ENCODE results near the gene ZNF800.

ZNF800 gene

DNA sequence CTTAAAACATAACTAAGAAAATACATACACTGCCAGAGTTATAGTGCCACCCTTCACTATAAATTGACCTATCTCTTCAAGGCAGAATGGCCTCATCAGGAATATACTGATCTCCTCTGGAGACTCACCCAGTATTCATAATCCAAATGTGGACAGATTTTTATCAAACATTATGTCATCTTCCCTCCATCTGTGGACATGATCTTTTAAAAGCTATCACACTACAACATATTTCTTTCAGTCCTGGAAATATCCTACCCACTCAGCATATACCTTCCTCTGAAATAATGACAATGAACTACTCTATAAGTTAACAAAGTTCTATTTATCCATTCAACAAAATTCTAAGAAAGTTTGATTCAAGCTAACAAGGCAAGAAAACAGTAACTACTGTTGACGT lies 3.2 kb downstream of the ZNF800 start:
- Histone ChIP-seq H3K9me3 (no peaks in the 10 kb centered on the region), H3K4me3 (ENCODE audit: low read depth in 1 of 2, low read length in 1 of 2) (no peak overlapping the region), H3K36me3 (peaks cover 28% of the 10 kb centered on the region), H3K27me3 (peaks cover 11% of the 10 kb centered on the region), H3K4me1 (ENCODE audit: control insufficient read depth in 1 of 2, insufficient read depth in 1 of 2, low read depth in 1 of 2, low read length in 1 of 2) (peaks cover 21 to 29% of the 10 kb centered on the region in 2 experiments), H3K27ac (no peak overlapping the region)
- TF ChIP-seq, protein P1, sequence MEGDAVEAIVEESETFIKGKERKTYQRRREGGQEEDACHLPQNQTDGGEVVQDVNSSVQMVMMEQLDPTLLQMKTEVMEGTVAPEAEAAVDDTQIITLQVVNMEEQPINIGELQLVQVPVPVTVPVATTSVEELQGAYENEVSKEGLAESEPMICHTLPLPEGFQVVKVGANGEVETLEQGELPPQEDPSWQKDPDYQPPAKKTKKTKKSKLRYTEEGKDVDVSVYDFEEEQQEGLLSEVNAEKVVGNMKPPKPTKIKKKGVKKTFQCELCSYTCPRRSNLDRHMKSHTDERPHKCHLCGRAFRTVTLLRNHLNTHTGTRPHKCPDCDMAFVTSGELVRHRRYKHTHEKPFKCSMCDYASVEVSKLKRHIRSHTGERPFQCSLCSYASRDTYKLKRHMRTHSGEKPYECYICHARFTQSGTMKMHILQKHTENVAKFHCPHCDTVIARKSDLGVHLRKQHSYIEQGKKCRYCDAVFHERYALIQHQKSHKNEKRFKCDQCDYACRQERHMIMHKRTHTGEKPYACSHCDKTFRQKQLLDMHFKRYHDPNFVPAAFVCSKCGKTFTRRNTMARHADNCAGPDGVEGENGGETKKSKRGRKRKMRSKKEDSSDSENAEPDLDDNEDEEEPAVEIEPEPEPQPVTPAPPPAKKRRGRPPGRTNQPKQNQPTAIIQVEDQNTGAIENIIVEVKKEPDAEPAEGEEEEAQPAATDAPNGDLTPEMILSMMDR (IDR thresholded peaks at IDR 0.05) = no peak

DNA sequence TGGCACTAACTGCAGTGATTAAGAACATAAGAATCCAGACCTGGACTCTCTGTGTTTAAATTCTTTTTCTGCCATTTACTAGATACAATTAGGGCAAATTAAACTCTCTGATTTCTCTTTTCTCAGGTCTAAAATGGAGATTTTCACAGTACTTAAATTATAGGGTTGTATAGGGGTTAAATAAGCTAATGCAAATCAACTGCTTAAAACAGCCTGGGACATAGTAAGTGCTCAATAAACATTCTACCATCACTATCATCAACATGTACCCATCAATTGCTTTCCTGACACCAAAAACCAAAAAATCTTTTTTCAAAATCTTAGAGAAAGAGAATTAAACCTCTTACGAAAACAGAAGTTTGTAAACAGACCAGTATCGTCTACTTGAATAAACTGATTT lies 4.5 kb downstream of the ZNF800 start:
- Histone ChIP-seq H3K4me3 (ENCODE audit: low read depth in 1 of 2, low read length in 1 of 2) (no peak overlapping the region), H3K9me3 (no peaks in the 10 kb centered on the region), H3K27ac (no peak overlapping the region), H3K27me3 (no peaks in the 10 kb centered on the region), H3K4me1 (ENCODE audit: control insufficient read depth in 1 of 2, insufficient read depth in 1 of 2, low read depth in 1 of 2, low read length in 1 of 2) (peaks cover 14 to 19% of the 10 kb centered on the region in 2 experiments), H3K36me3 (peaks cover 28% of the 10 kb centered on the region)
- TF ChIP-seq, protein P1 (IDR thresholded peaks at IDR 0.05) = no peak

DNA sequence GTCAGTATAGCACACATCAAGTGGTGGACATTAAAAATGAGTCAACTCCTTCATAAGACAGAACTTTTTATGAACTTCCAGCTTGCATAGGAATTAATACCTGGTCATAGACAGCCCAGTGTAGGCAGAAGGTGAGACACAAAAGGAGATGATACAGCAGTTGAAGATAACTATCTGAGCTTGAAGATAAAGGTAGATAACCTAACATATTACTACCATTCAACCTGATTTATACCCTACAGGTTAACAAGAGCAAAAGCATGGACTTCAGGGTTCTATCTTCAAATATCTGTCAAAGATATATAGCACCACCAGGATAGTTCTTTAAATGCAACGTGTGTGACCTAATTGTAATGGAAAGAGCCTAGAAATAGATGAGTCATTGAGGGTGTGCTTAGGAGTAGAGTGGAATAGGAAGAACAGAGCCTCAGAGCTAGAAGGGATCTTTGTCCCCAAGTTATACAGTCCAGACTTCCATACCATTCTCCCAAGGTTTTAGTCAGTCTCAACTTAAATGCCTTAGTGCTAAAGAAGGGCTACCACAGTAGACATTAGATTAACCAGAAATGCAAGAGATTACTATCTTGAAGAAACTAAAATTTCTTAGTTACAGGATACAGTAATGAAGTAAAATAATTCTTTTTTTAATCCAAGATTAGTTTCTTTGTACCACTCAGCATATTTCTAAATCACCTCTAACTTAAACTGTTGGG lies 9.2 kb downstream of the ZNF800 start:
- no peaks in the 10 kb centered on the region for H3K9me3 ChIP-seq
- TF ChIP-seq, protein P1 (IDR thresholded peaks at IDR 0.05) = no peak
- no peak overlapping the region for H3K27ac ChIP-seq
- H3K36me3 ChIP-seq = peaks cover 12% of the 10 kb centered on the region
- no peak overlapping the region for H3K4me3 ChIP-seq (ENCODE audit: low read depth in 1 of 2, low read length in 1 of 2)
- peaks cover 5% of the 10 kb centered on the region in 2 experiments for H3K4me1 ChIP-seq (ENCODE audit: control insufficient read depth in 1 of 2, insufficient read depth in 1 of 2, low read depth in 1 of 2, low read length in 1 of 2)
- H3K27me3 ChIP-seq = no peaks in the 10 kb centered on the region

DNA sequence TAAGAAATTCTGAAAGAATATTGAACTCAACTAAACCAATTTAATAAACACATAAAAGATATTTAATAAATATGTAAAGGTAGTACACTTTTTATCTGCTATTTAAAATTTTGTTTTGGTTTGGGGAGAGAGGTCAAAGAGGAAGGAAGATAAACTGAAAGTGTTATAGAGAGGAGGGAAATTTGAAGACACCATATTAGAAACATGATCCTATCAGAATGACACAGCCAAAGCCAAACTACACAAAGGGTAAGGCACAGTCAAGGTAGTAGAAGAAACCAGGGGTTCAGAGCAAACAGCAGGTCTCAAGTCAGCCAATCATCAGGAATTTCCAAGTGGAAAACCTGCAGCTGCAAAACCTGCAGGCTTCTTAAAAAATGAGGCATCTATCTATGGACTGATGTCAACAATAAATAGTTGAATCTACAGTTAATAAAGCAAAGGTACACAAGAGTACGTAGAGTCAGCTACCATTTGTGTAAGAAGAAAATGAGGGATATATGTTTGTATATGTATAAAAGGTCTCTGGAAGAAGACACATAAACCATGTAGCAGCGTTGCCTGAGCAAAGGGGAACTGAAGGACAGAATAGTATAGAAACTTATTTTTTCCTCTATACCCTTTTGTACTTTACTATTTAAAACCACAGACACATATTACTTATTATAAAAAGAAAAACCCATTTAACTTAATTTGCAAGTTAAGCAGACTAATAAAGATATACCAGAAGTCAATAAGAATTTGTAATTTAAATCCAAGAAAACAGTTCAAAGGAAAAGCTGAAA lies 10.0 kb downstream of the ZNF800 start:
- no peaks in the 10 kb centered on the region for H3K27me3 ChIP-seq
- peaks cover 5% of the 10 kb centered on the region in 2 experiments for H3K4me1 ChIP-seq (ENCODE audit: control insufficient read depth in 1 of 2, insufficient read depth in 1 of 2, low read depth in 1 of 2, low read length in 1 of 2)
- peaks cover 11% of the 10 kb centered on the region for H3K36me3 ChIP-seq
- TF ChIP-seq, protein P1 (IDR thresholded peaks at IDR 0.05) = no peak
- H3K27ac ChIP-seq = no peak overlapping the region
- no peaks in the 10 kb centered on the region for H3K9me3 ChIP-seq
- no peak overlapping the region for H3K4me3 ChIP-seq (ENCODE audit: low read depth in 1 of 2, low read length in 1 of 2)

DNA sequence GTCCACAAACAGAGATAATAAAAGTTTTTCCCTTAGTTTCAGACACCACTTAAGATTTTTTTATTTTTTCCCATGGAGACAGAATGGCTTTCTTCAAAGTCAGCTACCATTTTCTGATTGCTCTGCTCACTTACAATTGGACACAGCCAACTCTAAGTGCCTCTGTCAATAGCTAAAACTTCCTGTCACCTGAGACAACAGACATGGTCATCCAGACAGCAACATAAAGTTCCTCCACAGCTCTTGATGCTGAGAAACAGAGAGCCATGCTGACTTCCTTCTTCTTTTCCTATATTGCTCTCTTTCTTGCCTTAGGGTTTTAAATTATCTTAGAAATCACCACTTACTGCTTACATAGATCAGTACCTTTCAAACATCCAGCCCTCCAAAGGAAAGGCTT lies 12.0 kb downstream of the ZNF800 start:
- H3K36me3 ChIP-seq = peaks cover 18% of the 10 kb centered on the region

More for the DNA sequence above, 12.0 kb downstream of the ZNF800 start:
- Histone ChIP-seq H3K27ac (peak overlapping the region; percentile 44), H3K9me3 (no peaks in the 10 kb centered on the region), H3K27me3 (no peaks in the 10 kb centered on the region), H3K4me3 (ENCODE audit: low read depth in 1 of 2, low read length in 1 of 2) (no peak overlapping the region), H3K4me1 (ENCODE audit: control insufficient read depth in 1 of 2, insufficient read depth in 1 of 2, low read depth in 1 of 2, low read length in 1 of 2) (peaks cover 0 to 5% of the 10 kb centered on the region in 2 experiments)
- TF ChIP-seq, protein P1 (IDR thresholded peaks at IDR 0.05) = no peak

Measured in neutrophil (primary cell).